A549 (cell line): ENCODE data around the gene ETAA1. TPM values are rescaled to one million over a fixed set of nuclear protein-coding genes. Genes with fewer than 3 reads are reported as not detected.

Experiments
- ATAC-seq, 2 experiments: fragments of 200-7000 bp in 1 of 2; fragments of >200 bp in 1 of 2; cut with Nextera tagmentation in 1 of 2; cut with Tn5 transposase in 1 of 2; 3 replicates each; pipeline versions ENCODE4 v1.8.0 to v1.9.1; 2018 to 2020; ENCODE audit warnings: mild to moderate bottlenecking in 1 of 2, moderate library complexity in 1 of 2
- CTCF ChIA-PET: fragments of 300-600 bp; sonication (Branson Sonifier 250); formaldehyde crosslinking; extraction: SDS; loops from one replicate; lab custom pipeline; 2021; ENCODE audit warnings: antibody characterized with exemption, inconsistent platforms; lab: Yijun Ruan, JAX
- POLR2A ChIA-PET: fragments of 350-600 bp; formaldehyde crosslinking; extraction: SDS; loops from one replicate; lab custom pipeline; 2021; ENCODE audit warnings: antibody characterized with exemption, inconsistent platforms; lab: Yijun Ruan, JAX
- DNase-seq, 2 experiments: peaks; one replicate each; pipeline versions ENCODE4 v3.0.0 to v3.0.0-alpha.2; 2011 to 2016; ENCODE audit warnings: low read depth in 1 of 2, low spot score in 1 of 2
- FAIRE-seq: peaks from 2 replicates; lab custom pipeline; 2011; peaks lifted over from hg19 to GRCh38; lab: Jason Lieb, UNC
- H3K27ac ChIP-seq, 2 experiments: fragments of >200 bp; sonication (Bioruptor Twin); formaldehyde crosslinking; 3 replicates each; pipeline ENCODE4 v1.5.1; 2016 to 2017
- H3K4me1 ChIP-seq: fragments of >200 bp; sonication (Bioruptor Twin); formaldehyde crosslinking; 3 replicates; pipeline ENCODE4 v1.6.1; 2016
- H3K4me2 ChIP-seq: fragments of >200 bp; sonication (Bioruptor Twin); formaldehyde crosslinking; 3 replicates; pipeline ENCODE4 v1.6.1; 2016
- H3K4me3 ChIP-seq: fragments of >200 bp; sonication (Bioruptor Twin); formaldehyde crosslinking; 3 replicates; pipeline ENCODE4 v1.5.1; 2016
- H3K9me3 ChIP-seq: fragments of >200 bp; sonication (Bioruptor Twin); formaldehyde crosslinking; 3 replicates; pipeline ENCODE4 v1.6.1; 2016
- CEBPB ChIP-seq, 2 experiments: fragments of >200 bp in 1 of 2; sonication (Bioruptor Twin) in 1 of 2; formaldehyde crosslinking in 1 of 2; IDR thresholded peaks; 2 replicates each; pipeline ENCODE4 v1.6.1; 2012 to 2016
- CHD4 ChIP-seq: fragments of 200-600 bp; sonication (generic); IDR thresholded peaks from 2 replicates; pipeline ENCODE4 v1.6.1; 2016; ENCODE audit warnings: antibody characterized with exemption, mild to moderate bottlenecking, borderline replicate concordance
- EHMT2 ChIP-seq: fragments of 200-600 bp; sonication (generic); IDR thresholded peaks from 2 replicates; pipeline ENCODE4 v1.6.1; 2016; ENCODE audit warnings: antibody characterized with exemption, low read depth, mild to moderate bottlenecking, moderate library complexity
- EP300 ChIP-seq, 2 experiments: fragments of >200 bp; sonication (Bioruptor Twin); formaldehyde crosslinking; IDR thresholded peaks; 2 replicates in 1 of 2; 3 replicates in 1 of 2; pipeline ENCODE4 v1.6.1; 2016 to 2017
- FOSL2 ChIP-seq, 2 experiments: fragments of 450-650 bp in 1 of 2; fragments of >200 bp in 1 of 2; sonication (Bioruptor Twin) in 1 of 2; formaldehyde crosslinking; IDR thresholded peaks; 2 replicates each; pipeline versions ENCODE4 v1.5.0 to v1.6.1; 2016 to 2020; ENCODE audit warnings: mild to moderate bottlenecking in 1 of 2, moderate library complexity in 1 of 2
- HOXA7 ChIP-seq: fragments of 250-450 bp; sonication (Bioruptor Pico); IDR thresholded peaks from 2 replicates; pipeline ENCODE4 v1.5.0; 2020; ENCODE audit warnings: mild to moderate bottlenecking, moderate library complexity
- HOXB13 ChIP-seq: fragments of 250-450 bp; sonication (Bioruptor Pico); IDR thresholded peaks from 2 replicates; pipeline ENCODE4 v1.5.0; 2020; ENCODE audit warnings: low read depth, mild to moderate bottlenecking, moderate library complexity
- HOXB5 ChIP-seq: fragments of 250-450 bp; sonication (Bioruptor Pico); IDR thresholded peaks from 2 replicates; pipeline ENCODE4 v1.5.0; 2020; ENCODE audit warnings: mild to moderate bottlenecking, moderate library complexity
- JUN ChIP-seq, 2 experiments: fragments of >200 bp; sonication (Bioruptor Twin); formaldehyde crosslinking; IDR thresholded peaks; 2 replicates in 1 of 2; 3 replicates in 1 of 2; pipeline ENCODE4 v1.6.1; 2016 to 2017
- KDM1A ChIP-seq: fragments of 200-600 bp; sonication (generic); IDR thresholded peaks from 2 replicates; pipeline ENCODE4 v1.6.1; 2016; ENCODE audit warnings: low read depth, mild to moderate bottlenecking
- MYC ChIP-seq: IDR thresholded peaks from 2 replicates; pipeline ENCODE4 v1.6.1; 2012; ENCODE audit warnings: mild to moderate bottlenecking, inconsistent platforms, low read length, improper control_type of control experiment, borderline replicate concordance
- NPAS2 ChIP-seq: fragments of 250-450 bp; sonication (Bioruptor Pico); IDR thresholded peaks from 2 replicates; pipeline ENCODE4 v1.8.0; 2022; ENCODE audit warnings: mild to moderate bottlenecking, moderate library complexity, borderline replicate concordance
- POLR2AphosphoS2 ChIP-seq: conservative IDR thresholded peaks from 2 replicates; pipeline ENCODE4 v1.6.1; 2012; ENCODE audit warnings: low read length, improper control_type of control experiment, inconsistent platforms
- RAD21 ChIP-seq, 2 experiments: fragments of >200 bp in 1 of 2; sonication (Bioruptor Twin) in 1 of 2; formaldehyde crosslinking in 1 of 2; IDR thresholded peaks in 1 of 2; conservative IDR thresholded peaks in 1 of 2; 2 replicates in 1 of 2; 3 replicates in 1 of 2; pipeline ENCODE4 v1.6.1; 2012 to 2018; ENCODE audit warnings: inconsistent platforms in 1 of 2
- RARB ChIP-seq: fragments of 250-450 bp; sonication (Bioruptor Pico); IDR thresholded peaks from 2 replicates; pipeline ENCODE4 v1.8.0; 2021; ENCODE audit warnings: mild to moderate bottlenecking, moderate library complexity
- SMC3 ChIP-seq: fragments of >200 bp; sonication (Bioruptor Twin); formaldehyde crosslinking; IDR thresholded peaks from 3 replicates; pipeline ENCODE4 v1.6.1; 2018; ENCODE audit warnings: inconsistent platforms
- TFCP2L1 ChIP-seq: fragments of 250-450 bp; sonication (Bioruptor Pico); IDR thresholded peaks from 2 replicates; pipeline ENCODE4 v1.5.0; 2021; ENCODE audit warnings: mild to moderate bottlenecking
- TP53 ChIP-seq: fragments of 250-450 bp; sonication (Bioruptor Pico); IDR thresholded peaks from 2 replicates; pipeline ENCODE4 v1.5.0; 2021; ENCODE audit warnings: mild to moderate bottlenecking, moderate library complexity
- ZSCAN20 ChIP-seq: fragments of 250-450 bp; sonication (Bioruptor Pico); IDR thresholded peaks from 2 replicates; pipeline ENCODE4 v1.8.0; 2022; ENCODE audit warnings: mild to moderate bottlenecking, moderate library complexity
- WGBS: methylation state at CpG from one replicate; pipeline ENCODE4 v1.1.6; 2017; ENCODE audit errors: missing lambda C conversion rate; 5-methylcytosine and 5-hydroxymethylcytosine counted together
- polyA plus RNA-seq, 4 experiments: library from polyadenylated mRNA; depleted of rRNA in 3 of 4; stranded (reverse); fragments of >200 nt; fragmentation: RNase III in 1 of 4; extraction: RNeasy Plus Mini Kit Qiagen cat#74134 plus additional on column Dnase treatment in 1 of 4; gene quantifications; 2 replicates in 3 of 4; 3 replicates in 1 of 4; pipeline ENCODE4 v1.2.3, GENCODE V29; 2011 to 2017
- TF ChIP-seq, protein P1 (sequence below): fragments of >200 bp; sonication (Bioruptor Twin); formaldehyde crosslinking; IDR thresholded peaks from 2 replicates; pipeline ENCODE4 v1.6.1; 2016
- TF ChIP-seq, protein P2 (sequence below): IDR thresholded peaks from 2 replicates; pipeline ENCODE4 v1.6.1; 2012
- TF ChIP-seq, protein P3 (sequence below): IDR thresholded peaks from 2 replicates; pipeline ENCODE4 v1.6.1; 2012; ENCODE audit warnings: low read depth, borderline replicate concordance
- TF ChIP-seq, protein P4 (sequence below): fragments of 200-600 bp; sonication (generic); IDR thresholded peaks from 2 replicates; pipeline ENCODE4 v1.6.1; 2016; ENCODE audit warnings: antibody characterized with exemption, mild to moderate bottlenecking, moderate library complexity
- TF ChIP-seq, protein P5 (sequence below): IDR thresholded peaks from 2 replicates; pipeline ENCODE4 v1.6.1; 2012

The ETAA1 gene
- polyA plus RNA-seq, 2 of the 4 experiments (the other 2 are of a cell fraction): 13.0 to 28.1 TPM

DNA sequence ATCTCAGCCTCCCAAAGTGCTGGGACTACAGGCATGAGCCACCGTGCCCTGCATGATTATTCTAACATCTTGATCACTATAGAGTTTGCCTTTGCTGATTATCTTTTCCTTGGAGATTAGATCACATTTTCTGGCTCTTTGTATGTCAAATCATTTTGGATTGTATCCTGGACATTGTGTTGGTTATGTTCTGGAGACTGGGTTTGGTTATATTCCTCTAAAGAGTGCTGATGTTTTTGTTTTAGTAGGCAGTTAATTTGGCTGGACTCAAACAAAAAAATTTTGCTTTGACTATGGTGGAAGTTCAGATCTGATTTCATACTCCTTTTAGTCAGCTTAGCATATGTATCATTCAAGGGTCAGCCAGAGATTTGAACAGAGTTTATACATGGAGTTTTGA, 26.4 kb downstream of the ETAA1 start:
- no peak overlapping the region for H3K4me3 ChIP-seq
- 15% methylated on average over 1 of the region's 1 CpG for whole genome bisulfite sequencing
- ATAC-seq (no peak), DNase-seq (no peak), FAIRE-seq (no peak)
- H3K4me1 ChIP-seq: no peaks in the 10 kb centered on the region
- H3K9me3 ChIP-seq: peaks cover 16% of the 10 kb centered on the region; the same call in 2 of the 3 replicates
- ChIA-PET CTCF (interaction anchor here (0.7 kb wide), 1 partner anchor 748 kb away, joined by 3 read pairs; no protein-coding TSS in a partner anchor), POLR2A (no interaction called here)
- no peak overlapping the region for H3K27ac ChIP-seq
- no peak overlapping the region for H3K4me2 ChIP-seq
- TF ChIP-seq MYC: no peak
- TF ChIP-seq SMC3: no peak
- no peak for TF ChIP-seq TP53 (CRISPR knock-in tag)
- TF ChIP-seq NPAS2: no peak
- TF ChIP-seq JUN (IDR thresholded peaks at IDR 0.05): no peak
- TF ChIP-seq, protein P1, sequence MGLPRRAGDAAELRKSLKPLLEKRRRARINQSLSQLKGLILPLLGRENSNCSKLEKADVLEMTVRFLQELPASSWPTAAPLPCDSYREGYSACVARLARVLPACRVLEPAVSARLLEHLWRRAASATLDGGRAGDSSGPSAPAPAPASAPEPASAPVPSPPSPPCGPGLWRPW: no peak
- TF ChIP-seq, protein P2, sequence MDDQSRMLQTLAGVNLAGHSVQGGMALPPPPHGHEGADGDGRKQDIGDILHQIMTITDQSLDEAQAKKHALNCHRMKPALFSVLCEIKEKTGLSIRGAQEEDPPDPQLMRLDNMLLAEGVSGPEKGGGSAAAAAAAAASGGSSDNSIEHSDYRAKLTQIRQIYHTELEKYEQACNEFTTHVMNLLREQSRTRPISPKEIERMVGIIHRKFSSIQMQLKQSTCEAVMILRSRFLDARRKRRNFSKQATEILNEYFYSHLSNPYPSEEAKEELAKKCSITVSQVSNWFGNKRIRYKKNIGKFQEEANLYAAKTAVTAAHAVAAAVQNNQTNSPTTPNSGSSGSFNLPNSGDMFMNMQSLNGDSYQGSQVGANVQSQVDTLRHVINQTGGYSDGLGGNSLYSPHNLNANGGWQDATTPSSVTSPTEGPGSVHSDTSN: no peak
- TF ChIP-seq, protein P3, sequence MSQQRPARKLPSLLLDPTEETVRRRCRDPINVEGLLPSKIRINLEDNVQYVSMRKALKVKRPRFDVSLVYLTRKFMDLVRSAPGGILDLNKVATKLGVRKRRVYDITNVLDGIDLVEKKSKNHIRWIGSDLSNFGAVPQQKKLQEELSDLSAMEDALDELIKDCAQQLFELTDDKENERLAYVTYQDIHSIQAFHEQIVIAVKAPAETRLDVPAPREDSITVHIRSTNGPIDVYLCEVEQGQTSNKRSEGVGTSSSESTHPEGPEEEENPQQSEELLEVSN: no peak
- TF ChIP-seq, protein P4, sequence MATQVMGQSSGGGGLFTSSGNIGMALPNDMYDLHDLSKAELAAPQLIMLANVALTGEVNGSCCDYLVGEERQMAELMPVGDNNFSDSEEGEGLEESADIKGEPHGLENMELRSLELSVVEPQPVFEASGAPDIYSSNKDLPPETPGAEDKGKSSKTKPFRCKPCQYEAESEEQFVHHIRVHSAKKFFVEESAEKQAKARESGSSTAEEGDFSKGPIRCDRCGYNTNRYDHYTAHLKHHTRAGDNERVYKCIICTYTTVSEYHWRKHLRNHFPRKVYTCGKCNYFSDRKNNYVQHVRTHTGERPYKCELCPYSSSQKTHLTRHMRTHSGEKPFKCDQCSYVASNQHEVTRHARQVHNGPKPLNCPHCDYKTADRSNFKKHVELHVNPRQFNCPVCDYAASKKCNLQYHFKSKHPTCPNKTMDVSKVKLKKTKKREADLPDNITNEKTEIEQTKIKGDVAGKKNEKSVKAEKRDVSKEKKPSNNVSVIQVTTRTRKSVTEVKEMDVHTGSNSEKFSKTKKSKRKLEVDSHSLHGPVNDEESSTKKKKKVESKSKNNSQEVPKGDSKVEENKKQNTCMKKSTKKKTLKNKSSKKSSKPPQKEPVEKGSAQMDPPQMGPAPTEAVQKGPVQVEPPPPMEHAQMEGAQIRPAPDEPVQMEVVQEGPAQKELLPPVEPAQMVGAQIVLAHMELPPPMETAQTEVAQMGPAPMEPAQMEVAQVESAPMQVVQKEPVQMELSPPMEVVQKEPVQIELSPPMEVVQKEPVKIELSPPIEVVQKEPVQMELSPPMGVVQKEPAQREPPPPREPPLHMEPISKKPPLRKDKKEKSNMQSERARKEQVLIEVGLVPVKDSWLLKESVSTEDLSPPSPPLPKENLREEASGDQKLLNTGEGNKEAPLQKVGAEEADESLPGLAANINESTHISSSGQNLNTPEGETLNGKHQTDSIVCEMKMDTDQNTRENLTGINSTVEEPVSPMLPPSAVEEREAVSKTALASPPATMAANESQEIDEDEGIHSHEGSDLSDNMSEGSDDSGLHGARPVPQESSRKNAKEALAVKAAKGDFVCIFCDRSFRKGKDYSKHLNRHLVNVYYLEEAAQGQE: no peak
- no peak for TF ChIP-seq EP300 (IDR thresholded peaks at IDR 0.05)

DNA sequence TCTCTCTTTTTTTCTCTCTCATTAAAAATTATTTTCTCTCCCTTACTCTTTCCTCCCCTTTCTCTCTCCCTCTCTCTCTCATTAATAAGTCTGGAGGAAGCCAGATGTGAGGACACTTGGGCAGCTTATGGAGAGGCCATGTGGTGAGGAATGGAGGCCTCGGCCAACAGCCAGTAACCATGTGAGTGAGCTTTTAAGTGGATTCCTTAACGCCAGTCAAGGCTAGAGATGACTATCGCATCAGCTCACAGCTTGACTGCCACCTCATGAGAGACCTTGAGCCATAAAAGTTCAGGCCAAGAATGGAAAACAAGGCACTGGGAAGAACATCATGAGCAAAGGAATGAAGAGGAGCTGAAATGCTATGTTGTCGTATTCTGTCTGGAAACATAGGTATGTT, 39.1 kb downstream of the ETAA1 start:
- no peak for DNase-seq
- no peak overlapping the region for H3K4me2 ChIP-seq
- POLR2A ChIA-PET: no interaction called here

More for the DNA sequence above, 39.1 kb downstream of the ETAA1 start:
- Histone ChIP-seq H3K4me3 (no peak overlapping the region), H3K9me3 (0 out of 3 replicates have a peak, but pooled peaks cover 9% of the 10 kb centered on the region), H3K27ac (no peak overlapping the region), H3K4me1 (peaks cover 14% of the 10 kb centered on the region; the same call in 2 of the 3 replicates)
- 92% methylated on average over 4 of the region's 4 CpGs for WGBS
- no peak for TF ChIP-seq EP300 (IDR thresholded peaks at IDR 0.05)
- no peak for TF ChIP-seq CEBPB (IDR thresholded peaks at IDR 0.05)
- TF ChIP-seq KDM1A: no peak
- TF ChIP-seq, protein P5, sequence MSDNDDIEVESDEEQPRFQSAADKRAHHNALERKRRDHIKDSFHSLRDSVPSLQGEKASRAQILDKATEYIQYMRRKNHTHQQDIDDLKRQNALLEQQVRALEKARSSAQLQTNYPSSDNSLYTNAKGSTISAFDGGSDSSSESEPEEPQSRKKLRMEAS: no peak
- no peak for TF ChIP-seq CHD4
- no peak for TF ChIP-seq RAD21 (conservative IDR thresholded peaks at IDR 0.05 in 1 of 2, IDR thresholded peaks at IDR 0.05 in 1 of 2)
- TF ChIP-seq FOSL2 (IDR thresholded peaks at IDR 0.05): no peak
- no peak for TF ChIP-seq FOSL2 (CRISPR knock-in tag; IDR thresholded peaks at IDR 0.05)
- TF ChIP-seq, protein P2: no peak
- no peak for TF ChIP-seq HOXB5
- no peak for TF ChIP-seq EHMT2
- TF ChIP-seq RARB: no peak
- TF ChIP-seq HOXA7 (CRISPR knock-in tag): no peak
- TF ChIP-seq ZSCAN20 (CRISPR knock-in tag): no peak
- no peak for TF ChIP-seq POLR2AphosphoS2
- TF ChIP-seq TFCP2L1 (CRISPR knock-in tag): no peak
- TF ChIP-seq HOXB13: no peak
- CTCF ChIA-PET: interaction anchor here (1.0 to 1.6 kb wide), 3 partner anchors 11 to 404 kb away, joined by 3 to 4 read pairs (median 3); no protein-coding TSS in a partner anchor
- FAIRE-seq (no peak), ATAC-seq (no peak)
